ENCODE results near the gene ISG15.
"Not testable (repeated sequence)": the region's sequence is repeated elsewhere in the genome, so short reads cannot be mapped to it uniquely, and the experiment has no call there.

Gene ISG15

GRCh38 chr1:1043921-1044320 lies 30.6 kb downstream of the ISG15 start:
- no peak for DNase-seq (ENCODE audit: low read depth in 2 of 2, low spot score in 1 of 2)

GRCh38 chr1:1044455-1045078 lies 31.3 kb downstream of the ISG15 start:
- DNase-seq (ENCODE audit: low read depth in 2 of 2, low spot score in 1 of 2), result no peak

GRCh38 chr1:1045129-1045528 lies 31.8 kb downstream of the ISG15 start:
- DNase-seq (ENCODE audit: low read depth in 2 of 2, low spot score in 1 of 2), result no peak

GRCh38 chr1:1046243-1046642 lies 32.9 kb downstream of the ISG15 start:
- no peak for DNase-seq (ENCODE audit: low read depth in 2 of 2, low spot score in 1 of 2)

- DNase-seq (ENCODE audit: low read depth in 2 of 2, low spot score in 1 of 2), result no peak
Measured at GRCh38 chr1:1046767-1047166, 33.5 kb downstream of the ISG15 start.

GRCh38 chr1:1047407-1047806 lies 34.1 kb downstream of the ISG15 start:
- no peak for DNase-seq (ENCODE audit: low read depth in 2 of 2, low spot score in 1 of 2)

- DNase-seq (ENCODE audit: low read depth in 2 of 2, low spot score in 1 of 2), result no peak
Measured at GRCh38 chr1:1047963-1048362, 34.7 kb downstream of the ISG15 start.

GRCh38 chr1:1048765-1049164 lies 35.5 kb downstream of the ISG15 start:
- no peak for DNase-seq (ENCODE audit: low read depth in 2 of 2, low spot score in 1 of 2)

- no peak for DNase-seq (ENCODE audit: low read depth in 2 of 2, low spot score in 1 of 2)
Measured at GRCh38 chr1:1049318-1050165, 36.2 kb downstream of the ISG15 start.

- no peak for DNase-seq (ENCODE audit: low read depth in 2 of 2, low spot score in 1 of 2)
Measured at GRCh38 chr1:1050577-1051052, 37.3 kb downstream of the ISG15 start.

GRCh38 chr1:1051127-1051810 lies 38.0 kb downstream of the ISG15 start:
- no peak for DNase-seq (ENCODE audit: low read depth in 2 of 2, low spot score in 1 of 2)

- DNase-seq (ENCODE audit: low read depth in 2 of 2, low spot score in 1 of 2), result no peak
Measured at GRCh38 chr1:1052003-1052840, 38.9 kb downstream of the ISG15 start.

GRCh38 chr1:1053022-1053421 lies 39.7 kb downstream of the ISG15 start:
- DNase-seq (ENCODE audit: low read depth in 2 of 2, low spot score in 1 of 2), result no peak

GRCh38 chr1:1053682-1054081 lies 40.4 kb downstream of the ISG15 start:
- DNase-seq (ENCODE audit: low read depth in 2 of 2, low spot score in 1 of 2), result no peak

- DNase-seq (ENCODE audit: low read depth in 2 of 2, low spot score in 1 of 2), result no peak
Measured at GRCh38 chr1:1054099-1054700, 40.9 kb downstream of the ISG15 start.

GRCh38 chr1:1054971-1055370 lies 41.7 kb downstream of the ISG15 start:
- no peak for DNase-seq (ENCODE audit: low read depth in 2 of 2, low spot score in 1 of 2)

- no peak for DNase-seq (ENCODE audit: low read depth in 2 of 2, low spot score in 1 of 2)
Measured at GRCh38 chr1:1055841-1056736, 42.8 kb downstream of the ISG15 start.

- DNase-seq (ENCODE audit: low read depth in 2 of 2, low spot score in 1 of 2), result not testable (repeated sequence)
Measured at GRCh38 chr1:1057769-1058087, 44.4 kb downstream of the ISG15 start.

GRCh38 chr1:1058088-1058905 lies 45.0 kb downstream of the ISG15 start:
- DNase-seq (ENCODE audit: low read depth in 2 of 2, low spot score in 1 of 2), result no peak

All from stimulated activated CD8-positive, alpha-beta memory T cell treated with anti-CD3 and anti-CD28 coated beads, Interleukin-4, amount 100 ng/mL, for 4 hours (primary cell).